HEK293T (cell line): ENCODE data around the gene NHSL2.

Experiments
- CTCF ChIA-PET: fragments of 350-600 bp; formaldehyde crosslinking; extraction: SDS; loops from one replicate; lab custom pipeline; 2021; ENCODE audit warnings: antibody characterized with exemption, inconsistent platforms; lab: Yijun Ruan, JAX
- POLR2A ChIA-PET: fragments of 350-600 bp; formaldehyde crosslinking; extraction: SDS; loops from one replicate; lab custom pipeline; 2020; ENCODE audit warnings: antibody characterized with exemption, inconsistent platforms; lab: Yijun Ruan, JAX
- DNase-seq: peaks from one replicate; pipeline ENCODE4 v3.0.0; 2012; ENCODE audit warnings: mixed read lengths; ENCODE audit errors: extremely low spot score
- ARNT ChIP-seq: fragments of 450-650 bp; IDR thresholded peaks from 2 replicates; pipeline ENCODE4 v1.6.1; 2017; ENCODE audit warnings: mild to moderate bottlenecking
- BHLHE40 ChIP-seq: fragments of 450-650 bp; IDR thresholded peaks from 2 replicates; pipeline ENCODE4 v1.6.1; 2016; ENCODE audit warnings: mild to moderate bottlenecking, moderate library complexity, borderline replicate concordance
- CTBP1 ChIP-seq: fragments of 450-650 bp; IDR thresholded peaks from 2 replicates; pipeline ENCODE4 v1.6.1; 2016; ENCODE audit warnings: borderline replicate concordance
- ELF4 ChIP-seq: fragments of 450-650 bp; IDR thresholded peaks from 2 replicates; pipeline ENCODE4 v1.6.1; 2017; ENCODE audit warnings: antibody characterized with exemption
- FOXA1 ChIP-seq: fragments of 450-650 bp; IDR thresholded peaks from 2 replicates; pipeline ENCODE4 v1.6.1; 2016; ENCODE audit warnings: mild to moderate bottlenecking
- FOXK2 ChIP-seq: fragments of 450-650 bp; IDR thresholded peaks from 2 replicates; pipeline ENCODE4 v1.6.1; 2016; ENCODE audit warnings: mild to moderate bottlenecking
- FOXM1 ChIP-seq: fragments of 450-650 bp; IDR thresholded peaks from 2 replicates; pipeline ENCODE4 v1.6.1; 2017; ENCODE audit warnings: mild to moderate bottlenecking, borderline replicate concordance
- HDGF ChIP-seq: fragments of 450-650 bp; IDR thresholded peaks from 2 replicates; pipeline ENCODE4 v1.6.1; 2017; ENCODE audit warnings: antibody characterized with exemption, borderline replicate concordance
- L3MBTL2 ChIP-seq: fragments of 450-650 bp; conservative IDR thresholded peaks from 2 replicates; pipeline ENCODE4 v1.6.1; 2016; ENCODE audit warnings: mild to moderate bottlenecking
- LEF1 ChIP-seq: fragments of 450-650 bp; IDR thresholded peaks from 2 replicates; pipeline ENCODE4 v1.6.1; 2017; ENCODE audit warnings: mild to moderate bottlenecking, borderline replicate concordance
- NFRKB ChIP-seq: fragments of 450-650 bp; IDR thresholded peaks from 2 replicates; pipeline ENCODE4 v1.6.1; 2016; ENCODE audit warnings: mild to moderate bottlenecking, moderate library complexity
- SP1 ChIP-seq: fragments of 450-650 bp; IDR thresholded peaks from 2 replicates; pipeline ENCODE4 v1.6.1; 2017
- SUZ12 ChIP-seq: fragments of 450-650 bp; IDR thresholded peaks from 2 replicates; pipeline ENCODE4 v1.6.1; 2016; ENCODE audit warnings: mild to moderate bottlenecking
- TARDBP ChIP-seq: fragments of 450-650 bp; IDR thresholded peaks from 2 replicates; pipeline ENCODE4 v1.6.1; 2016
- ZNF384 ChIP-seq: fragments of 450-650 bp; IDR thresholded peaks from 2 replicates; pipeline ENCODE4 v1.6.1; 2016
- TF ChIP-seq, protein P1 (sequence below): fragments of 450-650 bp; IDR thresholded peaks from 2 replicates; pipeline ENCODE4 v1.6.1; 2016

NHSL2 gene

DNA sequence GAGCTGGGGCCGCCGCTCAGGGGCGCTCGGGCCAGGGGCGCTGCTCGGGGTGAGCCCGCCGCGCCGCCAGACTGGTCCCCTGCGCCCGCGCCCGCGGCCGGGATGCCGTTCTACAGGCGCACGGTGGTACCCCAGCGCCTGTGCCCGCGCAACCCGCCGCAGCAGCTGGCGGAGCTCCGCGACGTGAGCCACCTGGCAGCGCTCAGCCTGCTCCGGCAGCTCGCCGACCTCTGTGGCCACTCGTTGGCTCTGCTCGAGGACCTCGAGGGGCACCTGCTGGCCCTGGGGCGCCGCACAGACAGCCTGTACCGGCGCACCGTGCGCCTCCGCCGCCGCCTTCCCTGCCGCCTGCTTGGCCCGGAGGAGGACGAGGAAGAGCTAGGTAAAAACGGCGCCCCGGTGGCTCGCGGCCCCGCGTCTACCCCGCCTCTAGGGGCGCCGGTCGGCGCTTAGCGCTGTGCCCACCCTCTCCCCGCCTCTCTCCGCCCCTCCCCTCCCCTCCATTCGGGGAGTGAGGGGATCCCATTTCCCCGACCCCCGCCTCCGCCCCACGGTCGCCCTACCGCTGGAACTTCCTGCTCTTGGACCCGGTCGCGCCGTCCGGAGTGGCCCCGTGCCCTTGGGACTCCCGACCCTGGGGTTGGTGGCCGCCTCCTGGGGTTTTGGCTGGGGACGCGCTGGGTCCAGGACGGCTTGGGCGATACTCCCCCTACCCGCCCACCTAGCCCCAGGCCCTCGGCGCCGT, 513 bp downstream of the NHSL2 start:
- CTCF ChIA-PET: interaction anchor here (0.5 to 1.4 kb wide), 7 partner anchors 13 to 356 kb away, joined by 3 to 4 read pairs (median 3); no protein-coding TSS in a partner anchor
- DNase-seq: peak; percentile 46
- TF ChIP-seq BHLHE40 (no peak), FOXA1 (no peak), CTBP1 (no peak), SUZ12 (no peak), L3MBTL2 (no peak; the same call in 1 of the 2 replicates)
- POLR2A ChIA-PET: interaction anchor here (0.7 to 1.2 kb wide), 6 partner anchors 14 to 270 kb away, joined by 3 to 6 read pairs (median 3); partner anchors contain the start of genes PIN4 and RTL5

DNA sequence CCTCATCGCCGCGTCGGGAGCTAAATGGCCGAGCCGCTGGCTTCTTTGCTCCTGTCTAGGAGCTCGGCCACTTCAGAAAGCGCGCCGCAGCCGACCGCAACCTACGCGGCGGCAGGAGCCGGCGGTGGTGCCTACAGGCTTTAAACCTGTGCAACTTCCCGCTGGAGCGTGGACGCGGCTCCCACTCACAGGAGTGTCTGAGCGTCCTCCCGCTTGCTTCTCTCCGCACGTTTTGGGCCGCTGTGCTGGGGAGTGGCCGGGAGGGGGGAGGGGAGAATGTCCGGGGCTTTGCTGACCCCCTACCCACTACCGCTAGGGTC, 1.0 kb downstream of the NHSL2 start:
- ChIA-PET CTCF (interaction anchor here (1.0 to 1.4 kb wide), 4 partner anchors 13 to 101 kb away, joined by 3 to 4 read pairs (median 4); no protein-coding TSS in a partner anchor), POLR2A (interaction anchor here (0.7 to 1.0 kb wide), 4 partner anchors 13 to 270 kb away, joined by 3 to 5 read pairs (median 3); partner anchors contain the start of genes PIN4 and RTL5)
- DNase-seq: no peak
- TF ChIP-seq SP1 (no peak), BHLHE40 (no peak), ELF4 (no peak), FOXA1 (no peak), NFRKB (no peak), ARNT (no peak), ZNF384 (no peak)

DNA sequence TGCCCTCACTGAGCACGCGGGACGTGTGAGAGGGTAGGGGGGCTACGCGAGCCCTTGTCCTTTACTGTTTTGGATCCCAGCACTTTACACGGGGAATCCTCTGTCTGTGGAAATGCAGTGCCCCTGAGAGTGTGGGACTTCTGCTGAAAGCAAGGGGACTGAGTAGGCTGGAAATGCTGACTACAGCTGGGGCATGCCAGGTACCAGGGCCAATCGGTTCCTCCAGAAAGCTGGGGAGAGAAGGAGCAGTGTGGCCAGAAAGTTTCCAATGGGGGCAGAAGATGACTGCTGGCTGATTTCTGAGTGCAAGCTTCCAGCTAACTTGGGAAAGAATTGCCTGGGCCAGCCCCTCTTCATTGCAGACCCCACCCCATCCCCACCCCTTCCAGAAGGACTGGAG, 1.5 kb downstream of the NHSL2 start:
- no peak for DNase-seq
- ChIA-PET CTCF (interaction anchor here (1.4 kb wide), 1 partner anchor 12 kb away, joined by 4 read pairs; no protein-coding TSS in a partner anchor), POLR2A (interaction anchor here (0.9 to 1.0 kb wide), 2 partner anchors 13 to 106 kb away, joined by 3 read pairs; no protein-coding TSS in a partner anchor)
- no peak for TF ChIP-seq FOXK2
- TF ChIP-seq ARNT: no peak
- TF ChIP-seq ELF4: no peak
- TF ChIP-seq CTBP1: no peak
- no peak for TF ChIP-seq L3MBTL2
- no peak for TF ChIP-seq ZNF384
- TF ChIP-seq FOXM1: no peak
- no peak for TF ChIP-seq HDGF
- TF ChIP-seq BHLHE40: no peak
- TF ChIP-seq SP1: no peak
- TF ChIP-seq SUZ12: no peak
- no peak for TF ChIP-seq TARDBP
- no peak for TF ChIP-seq LEF1
- no peak for TF ChIP-seq NFRKB
- TF ChIP-seq, protein P1, sequence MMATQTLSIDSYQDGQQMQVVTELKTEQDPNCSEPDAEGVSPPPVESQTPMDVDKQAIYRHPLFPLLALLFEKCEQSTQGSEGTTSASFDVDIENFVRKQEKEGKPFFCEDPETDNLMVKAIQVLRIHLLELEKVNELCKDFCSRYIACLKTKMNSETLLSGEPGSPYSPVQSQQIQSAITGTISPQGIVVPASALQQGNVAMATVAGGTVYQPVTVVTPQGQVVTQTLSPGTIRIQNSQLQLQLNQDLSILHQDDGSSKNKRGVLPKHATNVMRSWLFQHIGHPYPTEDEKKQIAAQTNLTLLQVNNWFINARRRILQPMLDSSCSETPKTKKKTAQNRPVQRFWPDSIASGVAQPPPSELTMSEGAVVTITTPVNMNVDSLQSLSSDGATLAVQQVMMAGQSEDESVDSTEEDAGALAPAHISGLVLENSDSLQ: no peak
- TF ChIP-seq FOXA1: no peak

DNA sequence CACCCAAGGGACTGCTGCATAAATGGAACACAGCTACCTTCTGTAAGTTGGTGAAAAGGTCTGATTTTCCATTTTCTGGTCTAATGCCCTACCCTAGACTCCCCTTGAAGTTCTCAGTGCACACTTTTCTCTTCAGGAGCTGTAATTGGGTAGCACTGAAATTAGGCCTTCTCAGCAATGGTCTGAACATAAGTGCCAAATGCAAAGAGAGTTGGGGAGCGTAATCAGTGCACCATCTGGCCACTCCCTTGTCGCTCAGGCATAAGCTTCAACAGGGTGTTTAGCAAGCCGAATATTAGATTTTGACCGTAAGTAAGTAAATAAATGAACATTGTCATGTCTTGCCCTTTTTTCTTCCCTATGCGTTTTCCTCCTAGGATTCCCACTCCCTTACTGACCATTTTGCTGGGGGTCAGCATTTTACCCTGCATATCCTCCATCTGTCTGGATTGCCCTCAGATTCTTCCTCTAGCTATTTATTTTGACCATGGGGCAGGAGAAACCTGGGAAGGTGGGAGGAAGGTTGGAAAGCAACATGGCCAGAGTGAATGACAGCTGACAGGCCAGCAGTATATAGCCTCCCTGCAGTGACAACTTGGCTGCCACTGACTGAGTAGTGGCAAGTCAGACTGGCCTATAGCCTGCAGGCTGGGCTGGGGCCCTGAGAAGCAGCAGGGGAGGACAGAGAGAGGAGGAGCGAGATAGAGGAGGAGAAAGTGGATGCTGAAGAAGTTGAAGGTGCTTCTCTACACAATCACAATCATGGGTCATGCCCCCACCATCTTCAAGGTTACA, 2.7 kb downstream of the NHSL2 start:
- no peak for DNase-seq
- no peak for TF ChIP-seq LEF1
- no peak for TF ChIP-seq L3MBTL2
- no peak for TF ChIP-seq ZNF384
- no peak for TF ChIP-seq SP1
- TF ChIP-seq SUZ12: no peak
- no peak for TF ChIP-seq CTBP1
- no peak for TF ChIP-seq BHLHE40
- no peak for TF ChIP-seq TARDBP
- TF ChIP-seq FOXA1: no peak
- no peak for TF ChIP-seq ELF4
- TF ChIP-seq, protein P1: no peak
- TF ChIP-seq NFRKB: no peak
- TF ChIP-seq FOXK2: no peak
- no peak for TF ChIP-seq ARNT
- TF ChIP-seq HDGF: no peak
- no peak for TF ChIP-seq FOXM1
- POLR2A ChIA-PET: no interaction called here
- CTCF ChIA-PET: no interaction called here

DNA sequence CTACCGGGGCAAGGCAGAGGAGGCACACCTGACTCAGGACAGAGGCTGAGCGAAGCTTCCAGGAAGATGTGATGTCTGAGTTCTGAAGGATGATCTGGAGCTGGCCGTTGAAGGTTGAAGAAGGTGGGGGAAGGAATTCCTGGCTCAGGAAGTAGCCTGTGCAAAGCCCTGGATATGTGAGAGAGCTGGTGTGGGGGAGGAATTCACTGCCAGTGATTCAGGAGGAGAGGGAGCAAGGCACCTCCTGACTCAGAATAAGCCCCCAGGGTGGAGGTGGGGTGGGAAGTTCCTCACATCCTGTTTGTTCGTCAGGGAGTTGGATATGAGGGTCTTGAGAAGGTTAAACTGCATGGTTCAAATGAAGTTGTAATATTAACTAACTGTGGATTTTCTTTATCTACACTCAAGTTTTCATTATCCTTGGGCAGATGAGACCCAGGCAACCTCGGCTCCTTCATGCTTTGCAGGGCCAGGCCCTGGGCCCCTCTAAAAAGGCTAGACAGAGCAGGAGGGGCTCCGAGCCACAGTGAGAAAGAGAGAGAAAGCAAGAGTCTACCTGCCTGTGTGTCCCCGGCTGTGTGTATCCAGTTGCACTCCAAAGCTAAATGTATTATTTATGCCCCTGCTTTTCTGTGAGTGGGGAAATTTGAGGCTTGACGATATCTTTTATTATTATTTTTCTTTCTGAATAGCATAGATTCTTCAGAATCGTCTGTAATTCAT, 7.1 kb downstream of the NHSL2 start:
- DNase-seq: no peak
- CTCF ChIA-PET: no interaction called here
- POLR2A ChIA-PET: no interaction called here
- TF ChIP-seq NFRKB: no peak

DNA sequence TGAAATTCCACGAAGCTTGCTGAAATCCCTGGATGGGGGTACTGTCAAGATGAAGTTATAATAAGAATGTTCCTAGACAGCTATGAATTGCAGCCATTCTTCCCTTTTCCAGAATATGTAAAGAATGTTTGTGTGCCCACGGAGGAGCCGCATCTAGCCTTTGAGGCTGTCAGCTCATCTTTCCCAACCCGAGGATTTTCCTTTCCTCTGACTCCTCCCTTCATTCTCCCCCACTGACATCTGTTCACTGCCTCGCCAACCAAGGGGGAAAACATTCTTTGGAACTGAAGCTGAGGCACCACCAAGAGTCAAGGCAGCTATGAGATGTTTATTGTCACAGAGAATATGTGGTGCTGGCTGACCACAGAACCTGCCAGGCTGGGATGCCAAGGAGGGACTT, 8.8 kb downstream of the NHSL2 start:
- no peak for DNase-seq
- ChIA-PET CTCF (no interaction called here), POLR2A (no interaction called here)
- TF ChIP-seq HDGF: no peak
- TF ChIP-seq, protein P1: no peak
- TF ChIP-seq FOXA1: no peak
- no peak for TF ChIP-seq NFRKB
- TF ChIP-seq L3MBTL2: no peak
- no peak for TF ChIP-seq SP1
- no peak for TF ChIP-seq SUZ12
- no peak for TF ChIP-seq ZNF384
- TF ChIP-seq BHLHE40: no peak
- no peak for TF ChIP-seq FOXM1
- no peak for TF ChIP-seq TARDBP
- no peak for TF ChIP-seq FOXK2
- TF ChIP-seq ELF4: no peak
- no peak for TF ChIP-seq ARNT
- TF ChIP-seq LEF1: no peak
- TF ChIP-seq CTBP1: no peak
